Ectodermal cell (in vitro differentiated cells): ENCODE results near the gene MYH14.

Experiments used
- H3K27ac ChIP-seq: 2 replicates; pipeline ENCODE4 v1.7.0; 2013; ENCODE audit warnings: mild to moderate bottlenecking, low read depth, low read length; ENCODE audit not compliant: insufficient read depth, poor library complexity, severe bottlenecking
- H3K27me3 ChIP-seq: 2 replicates; pipeline ENCODE4 v1.7.0; 2013; ENCODE audit warnings: mild to moderate bottlenecking, low read length; ENCODE audit not compliant: insufficient read depth, control insufficient read depth, poor library complexity, severe bottlenecking
- H3K36me3 ChIP-seq: one replicate; pipeline ENCODE4 v1.7.0; 2013; ENCODE audit warnings: low read length; ENCODE audit not compliant: control insufficient read depth, insufficient read depth
- H3K4me1 ChIP-seq: one replicate; pipeline ENCODE4 v1.7.0; 2013; ENCODE audit warnings: low read length; ENCODE audit not compliant: control insufficient read depth, insufficient read depth
- H3K4me3 ChIP-seq: 2 replicates; pipeline ENCODE4 v1.7.0; 2013; ENCODE audit warnings: low read depth, low read length, control low read depth; ENCODE audit not compliant: insufficient read depth
- H3K9me3 ChIP-seq: 2 replicates; pipeline ENCODE4 v1.7.0; 2013; ENCODE audit warnings: mild to moderate bottlenecking, low read length, moderate library complexity; ENCODE audit not compliant: control insufficient read depth
- WGBS, 2 experiments: methylation state at CpG; one replicate each; pipeline ENCODE4 v1.1.7; 2013; ENCODE audit warnings: missing lambda C conversion rate in 2 of 2; 5-methylcytosine and 5-hydroxymethylcytosine counted together

MYH14 gene

DNA sequence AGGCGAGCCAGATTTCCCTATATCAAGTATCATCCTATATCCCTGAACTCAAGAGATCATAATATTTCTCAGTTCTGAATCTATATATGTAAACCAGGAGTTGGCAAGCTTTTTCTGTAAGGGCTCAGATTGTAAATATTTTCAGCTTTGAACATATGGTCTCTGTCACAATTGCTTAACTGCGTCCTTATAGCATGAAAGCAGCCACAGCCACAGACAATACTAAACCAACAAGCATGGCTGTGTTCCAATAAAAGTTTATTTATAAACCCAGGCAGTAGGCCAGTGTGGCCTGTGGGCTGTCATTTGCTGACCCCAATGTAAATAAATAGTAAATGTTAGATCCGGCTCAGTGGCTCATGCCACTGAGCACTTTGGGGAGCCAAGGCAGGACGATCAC lies 12.2 kb upstream of the MYH14 start:
- Histone ChIP-seq H3K27me3 (no peaks in the 10 kb centered on the region), H3K36me3 (no peaks in the 10 kb centered on the region), H3K4me3 (no peak overlapping the region), H3K4me1 (no peaks in the 10 kb centered on the region), H3K27ac (no peak overlapping the region), H3K9me3 (no peaks in the 10 kb centered on the region)
- WGBS, 2 experiments, result 75 to 85% methylated on average over 3 of the region's 4 CpGs

DNA sequence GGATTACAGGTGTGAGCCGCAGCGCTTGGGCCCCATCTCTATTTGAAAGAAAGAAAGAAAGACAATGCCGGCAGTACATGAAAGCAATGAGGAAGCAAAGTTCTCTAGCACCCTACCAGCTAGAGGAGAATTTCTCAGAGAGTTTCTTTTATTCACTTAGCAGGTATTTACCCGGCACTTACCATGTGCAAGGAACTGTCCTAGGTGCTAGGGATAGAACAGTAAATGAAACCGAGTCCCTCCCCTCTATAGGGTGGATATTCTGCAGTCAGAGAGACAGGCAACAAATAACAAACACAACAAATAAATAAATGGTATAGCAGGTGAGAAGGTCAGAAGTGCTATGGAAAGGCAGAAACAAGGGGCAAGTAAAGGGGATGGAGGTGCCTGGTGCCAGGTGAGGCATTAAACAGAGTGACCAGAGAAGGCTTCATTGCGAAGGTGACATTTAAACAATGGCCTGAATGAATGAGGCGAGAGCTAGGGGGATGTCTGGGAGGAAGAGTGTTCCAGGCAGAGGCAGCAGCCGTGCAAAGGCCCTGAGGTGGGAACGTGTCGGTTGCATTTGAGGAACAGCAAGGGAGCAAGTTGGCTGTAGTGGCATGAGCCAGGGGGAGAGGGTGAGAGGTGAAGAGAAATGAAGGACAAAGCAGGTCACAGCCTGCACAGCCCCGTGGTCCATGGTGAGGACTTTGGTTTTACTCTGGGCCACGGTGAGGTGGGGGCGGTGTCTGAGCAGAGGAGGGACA lies 10.8 kb upstream of the MYH14 start:
- WGBS, 2 experiments, result 74 to 79% methylated on average over 12 of the region's 13 CpGs
- H3K9me3 ChIP-seq, result no peaks in the 10 kb centered on the region
- H3K27me3 ChIP-seq, result no peaks in the 10 kb centered on the region
- no peak overlapping the region for H3K4me3 ChIP-seq
- no peak overlapping the region for H3K27ac ChIP-seq
- H3K36me3 ChIP-seq, result no peaks in the 10 kb centered on the region
- H3K4me1 ChIP-seq, result no peaks in the 10 kb centered on the region

DNA sequence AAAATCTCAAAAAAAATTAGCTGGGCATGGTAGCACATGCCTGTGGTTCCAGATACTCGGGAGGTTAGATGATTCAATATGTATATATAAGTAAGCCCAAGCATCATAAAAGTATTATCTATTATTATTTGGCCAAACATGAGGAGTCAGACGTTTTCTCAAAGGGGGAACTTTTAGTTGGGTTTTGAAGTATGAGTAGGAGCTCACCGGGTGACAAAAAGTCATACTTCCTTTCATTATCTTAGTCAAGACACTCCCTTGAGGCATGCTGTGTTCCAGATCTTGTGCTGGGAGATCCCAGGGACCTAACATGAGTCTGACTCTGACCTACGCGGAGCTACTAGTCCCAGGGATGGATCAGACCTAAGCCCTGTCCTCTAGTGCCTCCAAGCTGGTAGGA lies 8.2 kb upstream of the MYH14 start:
- H3K36me3 ChIP-seq, result no peaks in the 10 kb centered on the region
- H3K9me3 ChIP-seq, result no peaks in the 10 kb centered on the region
- WGBS, 2 experiments, result 62 to 69% methylated on average over 4 to 5 of the region's 5 CpGs
- no peaks in the 10 kb centered on the region for H3K27me3 ChIP-seq
- no peaks in the 10 kb centered on the region for H3K4me1 ChIP-seq
- no peak overlapping the region for H3K27ac ChIP-seq
- H3K4me3 ChIP-seq, result no peak overlapping the region

DNA sequence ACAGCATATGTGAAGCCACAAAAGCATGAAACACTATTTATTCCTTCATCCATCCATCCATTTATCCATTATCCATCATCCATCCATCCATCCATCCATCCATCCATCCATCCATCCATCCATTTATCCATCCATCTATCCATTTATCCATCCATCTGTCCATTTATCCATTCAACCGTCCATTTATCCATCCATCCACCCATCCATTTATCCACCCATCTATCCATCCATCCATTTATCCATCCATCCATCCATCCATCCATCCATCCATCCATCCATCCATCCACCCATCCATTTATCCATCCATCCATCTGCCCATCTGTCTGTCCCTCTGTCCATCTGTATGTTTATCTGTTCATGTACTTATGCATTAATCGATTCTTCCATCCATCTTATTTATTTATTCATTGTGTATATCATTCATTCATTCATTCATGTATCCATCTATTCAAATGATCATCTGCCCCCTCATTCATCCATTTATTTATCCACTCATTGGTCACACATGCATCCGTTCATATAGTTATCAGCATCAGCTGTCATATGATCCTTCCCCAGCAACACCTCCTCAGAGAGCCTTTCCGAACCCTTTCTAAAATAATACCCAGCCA lies 7.0 kb upstream of the MYH14 start:
- Histone ChIP-seq H3K36me3 (no peaks in the 10 kb centered on the region), H3K4me1 (no peaks in the 10 kb centered on the region), H3K4me3 (no peak overlapping the region), H3K9me3 (peaks cover 2% of the 10 kb centered on the region), H3K27ac (no peak overlapping the region), H3K27me3 (no peaks in the 10 kb centered on the region)
- WGBS, 2 experiments, result 57 to 60% methylated on average over 4 of the region's 4 CpGs

DNA sequence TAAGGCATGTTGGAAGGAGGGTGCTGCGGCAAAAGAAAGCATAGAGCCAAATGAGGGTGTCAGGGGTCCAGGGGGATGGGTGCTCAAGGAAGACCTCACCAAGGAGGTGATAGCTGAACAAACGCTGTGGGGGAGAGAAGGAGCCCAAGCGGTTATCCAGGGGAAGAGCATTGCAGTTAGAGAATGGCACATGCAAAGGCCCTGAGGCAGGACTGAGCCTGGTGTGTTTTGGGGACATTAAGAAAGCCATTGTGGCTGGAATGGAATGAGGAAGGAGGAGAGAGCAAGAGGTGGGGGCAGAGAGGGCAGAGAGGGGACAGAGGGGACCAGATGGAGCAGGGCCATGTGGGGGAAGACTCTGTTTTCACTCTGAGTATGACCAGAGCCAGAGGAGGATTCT lies 6.1 kb upstream of the MYH14 start:
- no peaks in the 10 kb centered on the region for H3K4me1 ChIP-seq
- H3K27ac ChIP-seq, result no peak overlapping the region
- no peaks in the 10 kb centered on the region for H3K27me3 ChIP-seq
- H3K9me3 ChIP-seq, result peaks cover 2% of the 10 kb centered on the region
- H3K36me3 ChIP-seq, result no peaks in the 10 kb centered on the region
- no peak overlapping the region for H3K4me3 ChIP-seq
- WGBS, 2 experiments, result 48 to 57% methylated on average over 3 of the region's 3 CpGs

DNA sequence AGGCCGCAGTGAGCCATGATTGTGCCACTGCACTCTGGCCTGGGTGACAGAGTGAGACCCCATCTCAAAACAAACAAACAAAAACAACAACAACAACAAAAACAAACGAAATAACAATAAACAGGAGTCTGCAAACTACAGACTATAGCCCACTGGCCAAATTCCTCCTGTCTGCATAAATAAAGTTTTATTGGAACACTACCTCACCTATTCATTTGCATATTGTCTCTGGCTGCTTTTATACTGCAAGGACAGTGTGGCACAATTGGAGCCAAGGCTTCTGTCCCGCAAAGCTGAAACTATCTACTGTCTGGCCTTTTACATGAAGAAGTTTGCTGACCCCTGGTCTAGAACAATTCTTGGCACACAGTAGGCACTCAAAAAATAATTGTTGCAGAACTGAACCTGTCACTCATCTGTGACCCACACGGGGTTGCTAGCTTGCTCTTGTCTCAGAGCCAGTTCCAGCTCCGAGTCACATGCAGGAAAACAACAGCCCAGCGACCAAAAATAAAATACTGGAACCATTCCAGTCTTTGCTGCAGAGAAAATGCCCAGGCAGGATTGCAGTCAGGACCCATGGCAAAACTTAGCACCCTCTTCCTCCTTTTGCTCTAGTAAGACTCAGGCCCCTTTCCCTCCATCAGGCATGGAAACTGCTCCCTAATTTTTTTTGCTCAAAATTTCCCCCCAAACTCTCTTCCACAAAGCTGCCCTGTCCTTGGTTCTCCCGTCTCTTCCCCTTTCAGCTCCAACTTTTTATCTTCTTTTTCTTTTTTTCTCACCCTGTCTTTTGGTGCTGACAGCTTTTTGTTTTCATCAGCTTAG lies 4.8 kb upstream of the MYH14 start:
- Histone ChIP-seq H3K27ac (no peak overlapping the region), H3K9me3 (peaks cover 2% of the 10 kb centered on the region), H3K4me3 (no peak overlapping the region), H3K4me1 (no peaks in the 10 kb centered on the region), H3K36me3 (no peaks in the 10 kb centered on the region), H3K27me3 (no peaks in the 10 kb centered on the region)
- 54 to 60% methylated on average over 7 of the region's 7 CpGs for WGBS, 2 experiments

DNA sequence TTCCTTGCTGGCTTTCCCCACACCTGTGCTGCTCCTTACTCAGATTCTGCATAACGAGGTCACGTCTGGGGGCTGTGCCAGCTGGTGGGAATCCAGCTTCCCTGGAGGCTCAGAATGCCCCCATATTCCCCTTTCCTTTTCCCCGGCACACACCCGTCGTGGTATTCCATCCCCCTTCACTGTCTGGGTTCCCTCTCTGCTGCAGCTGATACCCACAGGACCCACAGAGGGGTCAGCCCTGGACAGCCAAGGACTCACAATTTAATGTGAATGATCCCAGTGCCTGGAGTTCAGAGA lies 4.2 kb upstream of the MYH14 start:
- Histone ChIP-seq H3K4me3 (no peak overlapping the region), H3K27me3 (peaks cover 2% of the 10 kb centered on the region), H3K27ac (no peak overlapping the region), H3K9me3 (peaks cover 2% of the 10 kb centered on the region), H3K36me3 (no peaks in the 10 kb centered on the region), H3K4me1 (no peaks in the 10 kb centered on the region)
- WGBS, 2 experiments, result 61% methylated on average over 5 of the region's 5 CpGs

DNA sequence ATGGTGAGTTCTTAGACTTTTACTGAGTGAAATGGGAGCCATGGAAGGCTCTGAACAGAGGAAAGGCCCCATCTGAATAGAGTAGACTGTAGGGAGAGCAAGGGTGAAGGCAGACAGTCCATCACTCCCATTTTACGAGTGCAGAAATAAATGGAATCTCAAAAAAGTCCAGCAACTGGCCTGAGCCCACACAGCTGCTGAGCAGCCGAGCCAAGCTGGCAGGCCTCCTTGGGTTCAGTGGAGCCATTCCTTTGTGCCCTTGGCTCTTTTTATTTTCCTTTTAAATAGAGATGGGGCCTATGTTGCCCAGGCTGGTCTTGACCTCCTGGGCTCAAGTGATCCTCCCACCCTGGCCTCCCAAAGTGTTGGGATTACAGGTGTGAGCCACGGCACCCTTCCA lies 1.0 kb upstream of the MYH14 start:
- Histone ChIP-seq H3K9me3 (peaks cover 2% of the 10 kb centered on the region), H3K4me1 (no peaks in the 10 kb centered on the region), H3K4me3 (no peak overlapping the region), H3K27ac (no peak overlapping the region), H3K36me3 (no peaks in the 10 kb centered on the region), H3K27me3 (peaks cover 4% of the 10 kb centered on the region)
- 84 to 86% methylated on average over 3 of the region's 3 CpGs for WGBS, 2 experiments

DNA sequence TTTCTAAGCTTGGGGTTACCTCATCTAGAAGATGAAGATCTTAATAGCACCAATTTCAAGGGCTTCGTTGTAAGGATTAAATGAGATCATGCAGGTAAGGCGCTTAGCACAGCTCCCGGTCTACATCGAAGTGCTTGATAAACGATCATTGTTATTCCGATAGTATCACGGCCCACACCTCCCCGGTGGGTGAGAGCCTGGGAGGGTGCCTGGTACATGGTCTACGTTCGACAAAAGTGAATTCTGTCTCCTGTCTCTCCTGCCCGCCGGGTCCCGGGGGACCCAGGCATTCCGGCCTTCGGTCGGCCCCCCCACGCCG lies 501 bp upstream of the MYH14 start:
- Histone ChIP-seq H3K4me1 (no peaks in the 10 kb centered on the region), H3K27me3 (peaks cover 4% of the 10 kb centered on the region), H3K27ac (no peak overlapping the region), H3K4me3 (no peak overlapping the region), H3K9me3 (peaks cover 2% of the 10 kb centered on the region), H3K36me3 (no peaks in the 10 kb centered on the region)
- WGBS, 2 experiments, result 79 to 80% methylated on average over 18 of the region's 18 CpGs

DNA sequence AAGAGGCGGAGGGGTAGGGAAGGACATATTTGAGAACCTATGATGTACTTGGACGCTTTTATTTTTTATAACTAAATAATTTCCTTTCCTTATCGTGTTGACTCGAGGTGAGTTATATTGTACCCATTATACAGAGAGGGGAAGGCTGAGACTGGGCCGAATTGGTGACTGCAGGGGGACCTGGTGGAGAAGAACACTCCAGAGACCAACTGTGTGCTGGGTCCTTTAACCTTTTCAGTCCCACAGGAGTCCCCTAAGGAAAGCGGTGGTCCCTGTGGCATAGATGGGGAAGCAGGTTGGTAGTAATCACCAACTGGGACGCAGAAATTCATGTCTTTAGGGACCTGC lies 633 bp downstream of the MYH14 start:
- WGBS, 2 experiments, result 76 to 83% methylated on average over 5 to 7 of the region's 7 CpGs
- H3K27ac ChIP-seq, result no peak overlapping the region

More for the DNA sequence above, 633 bp downstream of the MYH14 start:
- Histone ChIP-seq H3K4me1 (no peaks in the 10 kb centered on the region), H3K36me3 (no peaks in the 10 kb centered on the region), H3K9me3 (peaks cover 2% of the 10 kb centered on the region), H3K27me3 (peaks cover 4% of the 10 kb centered on the region), H3K4me3 (no peak overlapping the region)
